Ovary (tissue), 9 donors: ENCODE measurements around the gene SLC25A29. TPM values are rescaled to one million over a fixed set of nuclear protein-coding genes. Genes with fewer than 3 reads are reported as not detected.
"Not testable (repeated sequence)": the region's sequence is repeated elsewhere in the genome, so short reads cannot be mapped to it uniquely, and the experiment has no call there.

Experiments
- DNase-seq, 5 donors: peaks; one replicate each; pipeline ENCODE4 v3.0.0-alpha.2; 2019 to 2020
- H3K27ac ChIP-seq, 2 donors: fragments of 200-600 bp; one replicate each; pipeline versions ENCODE4 v1.5.1 to v1.8.0; 2019 to 2022
- H3K27me3 ChIP-seq: fragments of 200-600 bp; one replicate; pipeline ENCODE4 v1.8.0; 2022
- H3K36me3 ChIP-seq: fragments of 200-600 bp; sonication (generic); one replicate; pipeline ENCODE4 v1.5.1; 2019
- H3K4me1 ChIP-seq: one replicate; pipeline ENCODE4 v1.8.1; 2013; ENCODE audit warnings: mild to moderate bottlenecking, moderate library complexity; ENCODE audit not compliant: insufficient read depth
- H3K4me3 ChIP-seq: fragments of 200-600 bp; sonication (generic); one replicate; pipeline ENCODE4 v1.5.1; 2017
- H3K9me3 ChIP-seq, 2 donors: fragments of 200-600 bp in 1 of 2; sonication (generic) in 1 of 2; one replicate each; pipeline versions ENCODE4 v1.5.1 to v1.8.1; 2013 to 2019; ENCODE audit warnings: mild to moderate bottlenecking in 1 of 2, moderate library complexity in 1 of 2
- CTCF ChIP-seq, 3 donors: fragments of 450-650 bp in 2 of 3; fragments of 200-600 bp in 1 of 3; IDR thresholded peaks; one replicate each; pipeline versions ENCODE4 v1.5.1 to v1.8.0; 2016 to 2022; ENCODE audit warnings: antibody characterized with exemption in 3 of 3, mild to moderate bottlenecking in 1 of 3
- EP300 ChIP-seq: sonication (generic); formaldehyde crosslinking; IDR thresholded peaks from one replicate; pipeline ENCODE4 v1.6.1; 2017; ENCODE audit warnings: antibody characterized with exemption
- POLR2A ChIP-seq: fragments of 450-650 bp; IDR thresholded peaks from one replicate; pipeline ENCODE4 v1.6.1; 2017; ENCODE audit warnings: antibody characterized with exemption, mild to moderate bottlenecking, moderate library complexity
- WGBS, 3 donors: extraction: QIAGEN DNeasy Blood & Tissue Kit in 1 of 3; methylation state at CpG; one replicate each; pipeline versions ENCODE4 v1.1.5 to v1.1.7; 2013 to 2017; 5-methylcytosine and 5-hydroxymethylcytosine counted together
- intact Hi-C, 4 donors: fragments of 100-400 bp; cut with DNase I; formaldehyde crosslinking; loops; one replicate each; pipeline versions ENCODE4 v1.11.0 to v1.15.1; 2022 to 2023
- polyA plus RNA-seq, 2 donors: library from polyadenylated mRNA; stranded (reverse); fragments of 200-250 nt in 1 of 2; fragments of 350-450 nt in 1 of 2; fragmentation: Illumina TruSeq in 1 of 2; extraction: RNeasy Lipid Tissue Mini Kit (QIAGEN cat#74804) in 1 of 2; gene quantifications; one replicate each; pipeline ENCODE4 v1.2.3, GENCODE V29; 2013 to 2014
- total RNA-seq, 7 donors: library from RNA; depleted of rRNA in 2 of 7; stranded (reverse); fragments of >200 nt in 2 of 7; fragmentation: NEBNext Ultra II Directional in 3 of 7; extraction: Animal tissue kit (Norgen Biotek cat#: 25700) in 3 of 7; gene quantifications; one replicate each; pipeline versions ENCODE4 v1.1.0 to v1.2.4, GENCODE V29; 2016 to 2023
- donor health status: DM: no; HTN: no; CAD: no; lungs with moderate emphysema.
- donor health status: DM: no; HTN: no; CAD: no.
- donor health status: Bipolar disorder and iron deficiency.
- donor health status: DM: yes; HTN: yes; CAD: no.
- donor health status: DM: no; HTN: no; CAD: no.
- donor health status: DM: yes; HTN: yes; CAD: no.

The SLC25A29 gene
- total and polyA plus RNA-seq, 9 donors: 9.1 to 177 (median 69.9) TPM

- DNase-seq: peak in 2 of 5 donors; percentile 28 to 36
- no peaks in the 10 kb centered on the region for H3K9me3 ChIP-seq
- 77 to 83% (median 83%) methylated on average over 14 of the region's 14 CpGs for WGBS, 3 donors
- intact Hi-C loops: no loop called here
- H3K4me1 ChIP-seq: peaks cover 16% of the 10 kb centered on the region
- H3K4me3 ChIP-seq: no peak overlapping the region
- H3K27ac ChIP-seq: peak overlapping the region in 1 of 2 donors; percentile 38
- no peaks in the 10 kb centered on the region for H3K36me3 ChIP-seq
- H3K27me3 ChIP-seq: no peaks in the 10 kb centered on the region
- TF ChIP-seq POLR2A: no peak
These were observed 7.5 kb downstream of the SLC25A29 start for GRCh38 chr14:100298551-100299237.

GRCh38 chr14:100297320-100298300 lies 8.6 kb downstream of the SLC25A29 start:
- H3K27me3 ChIP-seq: no peaks in the 10 kb centered on the region
- H3K9me3 ChIP-seq: no peaks in the 10 kb centered on the region
- intact Hi-C loops: no loop called here
- WGBS, 3 donors: 24 to 38% (median 27%) methylated on average over 22 to 30 of the region's 30 CpGs
- H3K4me3 ChIP-seq: no peak overlapping the region
- H3K4me1 ChIP-seq: peaks cover 16% of the 10 kb centered on the region
- H3K27ac ChIP-seq: peak overlapping the region in 1 of 2 donors; percentile 38
- H3K36me3 ChIP-seq: no peaks in the 10 kb centered on the region
- TF ChIP-seq POLR2A: no peak
- TF ChIP-seq EP300: no peak
- no peak for TF ChIP-seq CTCF (IDR thresholded peaks at IDR 0.05)
- peak; percentile 74 to 83 (median 78) for DNase-seq

- not testable (repeated sequence) for H3K4me3 ChIP-seq
- H3K4me1 ChIP-seq: peaks cover 16% of the 10 kb centered on the region
- peak in 3 of 5 donors; percentile 30 to 41 (median 32) for DNase-seq
These were observed 9.5 kb downstream of the SLC25A29 start for GRCh38 chr14:100296729-100297128.

GRCh38 chr14:100296106-100296651 lies 10.1 kb downstream of the SLC25A29 start:
- intact Hi-C loops: no loop called here
- Histone ChIP-seq H3K27me3 (no peaks in the 10 kb centered on the region), H3K9me3 (no peaks in the 10 kb centered on the region), H3K36me3 (no peaks in the 10 kb centered on the region), H3K4me3 (no peak overlapping the region), H3K4me1 (peaks cover 16% of the 10 kb centered on the region), H3K27ac (peak overlapping the region in 1 of 2 donors; percentile 38)
- DNase-seq: peak in 3 of 5 donors; percentile 30 to 40 (median 30)
- TF ChIP-seq POLR2A: no peak
- no peak for TF ChIP-seq EP300
- no peak for TF ChIP-seq CTCF (IDR thresholded peaks at IDR 0.05)
- 83 to 87% (median 85%) methylated on average over 9 of the region's 9 CpGs for WGBS, 3 donors

More at GRCh38 chr14:100296729-100297128, 9.5 kb downstream of the SLC25A29 start:
- intact Hi-C loops, H3K27me3 ChIP-seq, H3K36me3 ChIP-seq, H3K9me3 ChIP-seq: not testable (repeated sequence)
- peak overlapping the region in 1 of 2 donors; percentile 38 for H3K27ac ChIP-seq
- 66 to 73% (median 69%) methylated on average over 11 of the region's 11 CpGs for WGBS, 3 donors

GRCh38 chr14:100295376-100296105 lies 10.7 kb downstream of the SLC25A29 start:
- Histone ChIP-seq H3K36me3 (no peaks in the 10 kb centered on the region), H3K4me3 (no peak overlapping the region), H3K4me1 (peaks cover 16% of the 10 kb centered on the region), H3K9me3 (no peaks in the 10 kb centered on the region), H3K27me3 (no peaks in the 10 kb centered on the region), H3K27ac (no peak overlapping the region)
- DNase-seq: peak in 3 of 5 donors; percentile 16 to 18 (median 17)
- intact Hi-C loops: no loop called here
- 95 to 96% (median 96%) methylated on average over 16 of the region's 16 CpGs for WGBS, 3 donors
- no peak for TF ChIP-seq CTCF (IDR thresholded peaks at IDR 0.05)
- no peak for TF ChIP-seq POLR2A
- TF ChIP-seq EP300: no peak
